ENCODE results near the gene NKX2-2.

- TF ChIP-seq POLR2AphosphoS5 (IDR thresholded peaks at IDR 0.05; ENCODE audit: borderline replicate concordance, low read depth, low read length) = no peak; the same call in 1 of the 2 replicates
- TF ChIP-seq EZH2 (IDR thresholded peaks at IDR 0.05) = no peak
Observed at GRCh38 chr20:21512634-21513180, 1.2 kb downstream of the NKX2-2 start.

Measured in SK-N-MC (cell line).